Prostate gland (tissue), 2 donors: Measurements from ENCODE around the gene B3GNT4. TPM values are rescaled to one million over a fixed set of nuclear protein-coding genes. Genes with fewer than 3 reads are reported as not detected.

ENCODE experiments used
- DNase-seq: peaks from one replicate; pipeline ENCODE4 v3.0.0-alpha.2; 2019; ENCODE audit warnings: low spot score
- H3K27ac ChIP-seq, 2 donors: fragments of 200-600 bp; sonication (generic); 2 replicates each; pipeline ENCODE4 v1.5.1; 2017 to 2019
- H3K27me3 ChIP-seq: fragments of 200-600 bp; sonication (generic); replicated peaks from 2 replicates; pipeline ENCODE4 v1.5.1; 2019; ENCODE audit not compliant: insufficient read depth
- H3K36me3 ChIP-seq, 2 donors: fragments of 200-600 bp; sonication (generic); 1 replicate in 1 of 2; 2 replicates in 1 of 2; pipeline versions ENCODE4 v1.5.1 to v1.8.1; 2017 to 2019
- H3K4me1 ChIP-seq: fragments of 200-600 bp; sonication (generic); replicated peaks from 2 replicates; pipeline ENCODE4 v1.5.1; 2019
- H3K4me3 ChIP-seq, 2 donors: fragments of 200-600 bp; sonication (generic); 2 replicates each; pipeline ENCODE4 v1.5.1; 2017 to 2019
- H3K9me3 ChIP-seq: fragments of 200-600 bp; sonication (generic); 2 replicates; pipeline ENCODE4 v1.5.1; 2017
- CTCF ChIP-seq, 4 experiments: fragments of 200-600 bp in 2 of 4; fragments of 450-650 bp in 2 of 4; sonication (generic) in 2 of 4; IDR thresholded peaks; 1 replicate in 3 of 4; 2 replicates in 1 of 4; pipeline ENCODE4 v1.5.1; 2016 to 2019; ENCODE audit warnings: antibody characterized with exemption in 4 of 4, mild to moderate bottlenecking in 2 of 4, moderate library complexity in 2 of 4
- POLR2A ChIP-seq: fragments of 450-650 bp; IDR thresholded peaks from one replicate; pipeline ENCODE4 v1.6.1; 2016; ENCODE audit warnings: antibody characterized with exemption, mild to moderate bottlenecking
- POLR2AphosphoS5 ChIP-seq: sonication (generic); formaldehyde crosslinking; IDR thresholded peaks from one replicate; pipeline ENCODE4 v1.6.1; 2017; ENCODE audit warnings: antibody characterized with exemption
- WGBS: methylation state at CpG from one replicate; pipeline ENCODE4 v1.1.5; 2018; 5-methylcytosine and 5-hydroxymethylcytosine counted together
- intact Hi-C: fragments of 100-400 bp; cut with DNase I; formaldehyde crosslinking; loops from one replicate; pipeline ENCODE4 v1.14.2; 2022
- total RNA-seq, 2 donors: library from RNA; depleted of rRNA; stranded (reverse); fragments of >200 nt; gene quantifications; one replicate each; pipeline ENCODE4 v1.1.0, GENCODE V29; 2016

B3GNT4 gene
- 1 to 10 TPM in 1 of 2 donors, under 1 TPM in 1; 0.64 to 5.1 TPM for total RNA-seq

- Histone ChIP-seq H3K27ac (no peak within 1 kb of the TSS), H3K36me3 (peaks cover 6 to 7% of the 10 kb centered on the region in 2 donors), H3K4me1 (no peaks in the 10 kb centered on the region), H3K4me3 (peak within 1 kb of the TSS; percentile 34 to 49), H3K27me3 (no peaks in the 10 kb centered on the region), H3K9me3 (no peaks in the 10 kb centered on the region)
- intact Hi-C loops, result no loop called here
- peak; percentile 65 for DNase-seq
- WGBS, result 2% methylated on average over 66 of the region's 104 CpGs
- TF ChIP-seq POLR2AphosphoS5, result peak; percentile 62
- no peak for TF ChIP-seq POLR2A
Measured at GRCh38 chr12:122203301-122204166, at the start of gene B3GNT4. Gene B3GNT4, plus strand, starts transcription at chr12:122203709. Its CDS starts 910 bp downstream, at chr12:122204619.

DNA sequence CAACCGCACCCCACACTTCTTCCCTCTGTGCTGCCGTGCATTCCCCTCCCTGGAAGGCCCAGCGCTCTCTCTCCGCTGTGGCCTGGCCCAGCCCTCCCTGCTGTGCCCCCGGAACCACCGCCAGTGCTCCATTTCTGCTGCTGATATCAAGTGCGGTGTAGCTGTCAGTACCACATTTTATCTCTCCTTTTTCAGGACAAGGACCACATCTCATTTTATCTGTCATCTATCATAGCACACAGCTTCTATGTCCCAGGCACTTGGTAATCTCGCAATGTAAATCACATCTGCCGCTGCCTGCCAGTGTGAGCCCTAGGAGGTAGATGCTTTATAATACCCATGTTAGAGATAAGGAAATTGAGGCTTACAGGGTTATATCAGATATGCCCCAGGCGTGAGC lies 47.8 kb upstream of the B3GNT4 start:
- WGBS, result 81% methylated on average over 10 of the region's 10 CpGs
- H3K27ac ChIP-seq, result no peak overlapping the region
- TF ChIP-seq CTCF (IDR thresholded peaks at IDR 0.05), result no peak
- TF ChIP-seq POLR2AphosphoS5, result no peak
- no peak for TF ChIP-seq POLR2A
- peaks cover 3% of the 10 kb centered on the region for H3K4me1 ChIP-seq
- intact Hi-C loops, result no loop called here
- H3K27me3 ChIP-seq, result no peaks in the 10 kb centered on the region
- no peak for DNase-seq
- no peak overlapping the region for H3K4me3 ChIP-seq
- H3K36me3 ChIP-seq, result no peaks in the 10 kb centered on the region
- H3K9me3 ChIP-seq, result no peaks in the 10 kb centered on the region

DNA sequence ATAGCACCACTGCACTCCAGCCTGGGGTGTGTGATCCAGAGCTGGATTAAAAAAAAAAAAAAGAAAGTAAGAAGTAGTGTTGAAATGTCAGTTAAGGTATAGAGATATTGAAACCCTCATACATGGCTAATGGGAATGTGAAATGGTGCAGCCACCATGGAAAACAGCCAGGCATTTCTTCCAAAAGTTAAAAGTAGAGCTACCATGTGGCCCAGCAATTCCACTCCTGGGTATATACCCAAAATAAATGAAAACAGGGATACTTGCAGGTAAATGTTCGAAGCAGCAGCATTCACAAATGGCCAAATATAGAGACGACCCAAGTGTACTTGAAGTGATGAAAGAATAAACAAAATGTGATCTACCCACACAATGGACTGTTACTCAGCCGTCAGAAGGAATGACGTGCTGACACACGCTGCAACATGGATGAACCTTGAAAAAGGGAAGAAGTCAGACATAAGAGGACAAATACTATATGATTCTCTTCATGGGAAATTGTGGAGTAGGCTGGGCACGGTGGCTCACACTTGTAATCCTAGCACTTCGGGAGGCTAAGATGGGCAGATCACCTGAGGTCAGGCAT lies 44.7 kb upstream of the B3GNT4 start:
- 77% methylated on average over 7 of the region's 7 CpGs for WGBS
- TF ChIP-seq CTCF (IDR thresholded peaks at IDR 0.05) (no peak), POLR2AphosphoS5 (no peak), POLR2A (no peak)
- DNase-seq, result no peak
- Histone ChIP-seq H3K9me3 (no peaks in the 10 kb centered on the region), H3K27ac (no peak overlapping the region), H3K27me3 (no peaks in the 10 kb centered on the region), H3K4me3 (no peak overlapping the region), H3K4me1 (no peaks in the 10 kb centered on the region), H3K36me3 (no peaks in the 10 kb centered on the region)
- intact Hi-C loops, result no loop called here

- intact Hi-C loops, result no loop called here
- H3K27me3 ChIP-seq, result no peaks in the 10 kb centered on the region
- no peak for TF ChIP-seq CTCF (IDR thresholded peaks at IDR 0.05)
- TF ChIP-seq POLR2AphosphoS5, result no peak
- no peak for TF ChIP-seq POLR2A
- no peaks in the 10 kb centered on the region for H3K36me3 ChIP-seq
- no peaks in the 10 kb centered on the region for H3K4me1 ChIP-seq
- H3K27ac ChIP-seq, result no peak overlapping the region
- H3K9me3 ChIP-seq, result no peaks in the 10 kb centered on the region
- no peak overlapping the region for H3K4me3 ChIP-seq
- no peak for DNase-seq
- 49% methylated on average over 4 of the region's 4 CpGs for WGBS
Measured at GRCh38 chr12:122159882-122160281, 43.6 kb upstream of the B3GNT4 start.

GRCh38 chr12:122160761-122161160 lies 42.7 kb upstream of the B3GNT4 start:
- no peak overlapping the region for H3K4me3 ChIP-seq
- no peaks in the 10 kb centered on the region for H3K9me3 ChIP-seq
- H3K4me1 ChIP-seq, result no peaks in the 10 kb centered on the region
- intact Hi-C loops, result no loop called here
- no peak overlapping the region for H3K27ac ChIP-seq
- no peak for DNase-seq
- H3K27me3 ChIP-seq, result no peaks in the 10 kb centered on the region
- no peak for TF ChIP-seq POLR2AphosphoS5
- H3K36me3 ChIP-seq, result no peaks in the 10 kb centered on the region
- 76% methylated on average over 11 of the region's 11 CpGs for WGBS
